WTC11 (cell line): ENCODE measurements around the gene TMEM178B. TPM values are rescaled to one million over a fixed set of nuclear protein-coding genes. Genes with fewer than 3 reads are reported as not detected.
"Not testable (repeated sequence)": the region's sequence is repeated elsewhere in the genome, so short reads cannot be mapped to it uniquely, and the experiment has no call there.

ENCODE experiments used
- ATAC-seq: fragments of 200-7000 bp; cut with Tn5 transposase; 2 replicates; pipeline ENCODE4 v1.10.0; 2021; ENCODE audit warnings: mild to moderate bottlenecking, moderate library complexity
- CTCF ChIA-PET: fragments of 300-600 bp; sonication (Branson Sonifier 250); formaldehyde crosslinking; loops from one replicate; lab custom pipeline; 2021; ENCODE audit warnings: antibody characterized with exemption; lab: Charles Lee
- POLR2A ChIA-PET: fragments of 350-600 bp; sonication (Branson Sonifier 250); formaldehyde crosslinking; loops from one replicate; lab custom pipeline; 2021; ENCODE audit warnings: antibody characterized with exemption; lab: Charles Lee
- DNase-seq: peaks from one replicate; pipeline ENCODE4 v3.0.0; 2021; ENCODE audit warnings: low spot score
- H3K27ac Mint-ChIP-seq: 2 replicates; pipeline ENCODE4 v1.8.0; 2021; ENCODE audit warnings: mixed read lengths
- H3K27me3 Mint-ChIP-seq: 2 replicates; pipeline ENCODE4 v1.8.0; 2021; ENCODE audit warnings: low read depth, mild to moderate bottlenecking, moderate library complexity, mixed read lengths
- H3K36me3 Mint-ChIP-seq: 2 replicates; pipeline ENCODE4 v1.8.0; 2021; ENCODE audit warnings: mixed read lengths
- H3K4me1 Mint-ChIP-seq: 2 replicates; pipeline ENCODE4 v1.8.0; 2022; ENCODE audit warnings: mixed read lengths
- H3K4me3 Mint-ChIP-seq: 2 replicates; pipeline ENCODE4 v1.8.0; 2021; ENCODE audit warnings: mild to moderate bottlenecking, moderate library complexity, mixed read lengths
- H3K9me3 Mint-ChIP-seq: 2 replicates; pipeline ENCODE4 v1.8.0; 2021; ENCODE audit warnings: mixed read lengths
- ATF3 ChIP-seq: sonication (generic); formaldehyde crosslinking; conservative IDR thresholded peaks from 2 replicates; pipeline ENCODE4 v1.8.1; 2022; ENCODE audit warnings: mild to moderate bottlenecking, missing genetic modification reagents
- CBFB ChIP-seq: sonication (generic); formaldehyde crosslinking; IDR thresholded peaks from 2 replicates; pipeline ENCODE4 v1.8.1; 2022; ENCODE audit warnings: mild to moderate bottlenecking, low read depth, missing genetic modification reagents
- CREM ChIP-seq: sonication (generic); formaldehyde crosslinking; IDR thresholded peaks from 2 replicates; pipeline ENCODE4 v1.8.1; 2022; ENCODE audit warnings: mild to moderate bottlenecking, missing genetic modification reagents, moderate library complexity
- CTCF ChIP-seq: fragments of 200-600 bp; IDR thresholded peaks from 2 replicates; pipeline ENCODE4 v1.8.0; 2022; ENCODE audit warnings: antibody characterized with exemption
- FOXJ3 ChIP-seq: sonication (generic); formaldehyde crosslinking; IDR thresholded peaks from 2 replicates; pipeline ENCODE4 v1.9.0; 2021; ENCODE audit warnings: missing genetic modification reagents, mild to moderate bottlenecking, borderline replicate concordance
- IRF2 ChIP-seq: sonication (generic); formaldehyde crosslinking; IDR thresholded peaks from 2 replicates; pipeline ENCODE4 v1.8.0; 2022; ENCODE audit warnings: low read depth, missing genetic modification reagents, borderline replicate concordance
- PREB ChIP-seq: sonication (generic); formaldehyde crosslinking; IDR thresholded peaks from 2 replicates; pipeline ENCODE4 v1.8.1; 2022; ENCODE audit warnings: mild to moderate bottlenecking, missing genetic modification reagents, moderate library complexity, borderline replicate concordance
- RELA ChIP-seq: sonication (generic); formaldehyde crosslinking; IDR thresholded peaks from 2 replicates; pipeline ENCODE4 v1.8.1; 2022; ENCODE audit warnings: missing genetic modification reagents, mild to moderate bottlenecking, borderline replicate concordance
- RORB ChIP-seq: fragments of 250-450 bp; sonication (Bioruptor Pico); IDR thresholded peaks from 2 replicates; pipeline ENCODE4 v1.9.0; 2021; ENCODE audit warnings: mild to moderate bottlenecking
- ZNF121 ChIP-seq: sonication (generic); formaldehyde crosslinking; IDR thresholded peaks from 2 replicates; pipeline ENCODE4 v1.8.0; 2023; ENCODE audit warnings: missing genetic modification reagents
- ZNF138 ChIP-seq: sonication (generic); formaldehyde crosslinking; conservative IDR thresholded peaks from 2 replicates; pipeline ENCODE4 v1.8.1; 2022; ENCODE audit warnings: mild to moderate bottlenecking, moderate library complexity, missing genetic modification reagents
- ZNF425 ChIP-seq: fragments of 250-450 bp; sonication (Bioruptor Pico); conservative IDR thresholded peaks from 2 replicates; pipeline ENCODE4 v1.9.0; 2021; ENCODE audit warnings: mild to moderate bottlenecking
- total RNA-seq: library from RNA; stranded (reverse); gene quantifications from 3 replicates; pipeline ENCODE4 v1.2.3, GENCODE V29; 2021
- TF ChIP-seq, protein P1 (sequence below): sonication (generic); formaldehyde crosslinking; IDR thresholded peaks from 2 replicates; pipeline ENCODE4 v1.8.0; 2022; ENCODE audit warnings: mild to moderate bottlenecking, missing genetic modification reagents
- TF ChIP-seq, protein P2 (sequence below): sonication (generic); formaldehyde crosslinking; conservative IDR thresholded peaks from 2 replicates; pipeline ENCODE4 v1.8.1; 2023; ENCODE audit warnings: mild to moderate bottlenecking, low read depth, missing genetic modification reagents, moderate library complexity
- TF ChIP-seq, protein P3 (sequence below): sonication (generic); formaldehyde crosslinking; IDR thresholded peaks from 2 replicates; pipeline ENCODE4 v1.8.0; 2023; ENCODE audit warnings: missing genetic modification reagents, mild to moderate bottlenecking, borderline replicate concordance

Gene TMEM178B
- total RNA-seq, 1 experiment from 2014 or later, result 20.4 TPM

GRCh38 chr7:141381794-141382427, 308.0 kb downstream of the TMEM178B start:
- Mint-ChIP-seq H3K4me3 (no peak overlapping the region), H3K36me3 (peaks cover 8% of the 10 kb centered on the region), H3K4me1 (peaks cover 6% of the 10 kb centered on the region; the same call in 1 of the 2 replicates), H3K27ac (no peak overlapping the region), H3K9me3 (peaks cover 15% of the 10 kb centered on the region; the same call in 1 of the 2 replicates), H3K27me3 (no peaks in the 10 kb centered on the region; the same call in 1 of the 2 replicates)
- ChIA-PET CTCF (no interaction called here), POLR2A (no interaction called here)
- no peak for DNase-seq
- TF ChIP-seq ZNF138 (CRISPR knock-in tag) (no peak), CREM (CRISPR knock-in tag) (no peak), RELA (no peak), CBFB (CRISPR knock-in tag) (no peak), RORB (CRISPR knock-in tag) (no peak), PREB (no peak), FOXJ3 (CRISPR knock-in tag) (no peak), IRF2 (CRISPR knock-in tag) (no peak), ZNF425 (CRISPR knock-in tag) (no peak), CTCF (no peak), ATF3 (CRISPR knock-in tag) (no peak), ZNF121 (no peak)
- TF ChIP-seq, protein P1, sequence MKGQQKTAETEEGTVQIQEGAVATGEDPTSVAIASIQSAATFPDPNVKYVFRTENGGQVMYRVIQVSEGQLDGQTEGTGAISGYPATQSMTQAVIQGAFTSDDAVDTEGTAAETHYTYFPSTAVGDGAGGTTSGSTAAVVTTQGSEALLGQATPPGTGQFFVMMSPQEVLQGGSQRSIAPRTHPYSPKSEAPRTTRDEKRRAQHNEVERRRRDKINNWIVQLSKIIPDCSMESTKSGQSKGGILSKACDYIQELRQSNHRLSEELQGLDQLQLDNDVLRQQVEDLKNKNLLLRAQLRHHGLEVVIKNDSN (CRISPR knock-in tag), result no peak
- TF ChIP-seq, protein P2, sequence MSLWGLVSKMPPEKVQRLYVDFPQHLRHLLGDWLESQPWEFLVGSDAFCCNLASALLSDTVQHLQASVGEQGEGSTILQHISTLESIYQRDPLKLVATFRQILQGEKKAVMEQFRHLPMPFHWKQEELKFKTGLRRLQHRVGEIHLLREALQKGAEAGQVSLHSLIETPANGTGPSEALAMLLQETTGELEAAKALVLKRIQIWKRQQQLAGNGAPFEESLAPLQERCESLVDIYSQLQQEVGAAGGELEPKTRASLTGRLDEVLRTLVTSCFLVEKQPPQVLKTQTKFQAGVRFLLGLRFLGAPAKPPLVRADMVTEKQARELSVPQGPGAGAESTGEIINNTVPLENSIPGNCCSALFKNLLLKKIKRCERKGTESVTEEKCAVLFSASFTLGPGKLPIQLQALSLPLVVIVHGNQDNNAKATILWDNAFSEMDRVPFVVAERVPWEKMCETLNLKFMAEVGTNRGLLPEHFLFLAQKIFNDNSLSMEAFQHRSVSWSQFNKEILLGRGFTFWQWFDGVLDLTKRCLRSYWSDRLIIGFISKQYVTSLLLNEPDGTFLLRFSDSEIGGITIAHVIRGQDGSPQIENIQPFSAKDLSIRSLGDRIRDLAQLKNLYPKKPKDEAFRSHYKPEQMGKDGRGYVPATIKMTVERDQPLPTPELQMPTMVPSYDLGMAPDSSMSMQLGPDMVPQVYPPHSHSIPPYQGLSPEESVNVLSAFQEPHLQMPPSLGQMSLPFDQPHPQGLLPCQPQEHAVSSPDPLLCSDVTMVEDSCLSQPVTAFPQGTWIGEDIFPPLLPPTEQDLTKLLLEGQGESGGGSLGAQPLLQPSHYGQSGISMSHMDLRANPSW (CRISPR knock-in tag), result no peak
- TF ChIP-seq, protein P3, sequence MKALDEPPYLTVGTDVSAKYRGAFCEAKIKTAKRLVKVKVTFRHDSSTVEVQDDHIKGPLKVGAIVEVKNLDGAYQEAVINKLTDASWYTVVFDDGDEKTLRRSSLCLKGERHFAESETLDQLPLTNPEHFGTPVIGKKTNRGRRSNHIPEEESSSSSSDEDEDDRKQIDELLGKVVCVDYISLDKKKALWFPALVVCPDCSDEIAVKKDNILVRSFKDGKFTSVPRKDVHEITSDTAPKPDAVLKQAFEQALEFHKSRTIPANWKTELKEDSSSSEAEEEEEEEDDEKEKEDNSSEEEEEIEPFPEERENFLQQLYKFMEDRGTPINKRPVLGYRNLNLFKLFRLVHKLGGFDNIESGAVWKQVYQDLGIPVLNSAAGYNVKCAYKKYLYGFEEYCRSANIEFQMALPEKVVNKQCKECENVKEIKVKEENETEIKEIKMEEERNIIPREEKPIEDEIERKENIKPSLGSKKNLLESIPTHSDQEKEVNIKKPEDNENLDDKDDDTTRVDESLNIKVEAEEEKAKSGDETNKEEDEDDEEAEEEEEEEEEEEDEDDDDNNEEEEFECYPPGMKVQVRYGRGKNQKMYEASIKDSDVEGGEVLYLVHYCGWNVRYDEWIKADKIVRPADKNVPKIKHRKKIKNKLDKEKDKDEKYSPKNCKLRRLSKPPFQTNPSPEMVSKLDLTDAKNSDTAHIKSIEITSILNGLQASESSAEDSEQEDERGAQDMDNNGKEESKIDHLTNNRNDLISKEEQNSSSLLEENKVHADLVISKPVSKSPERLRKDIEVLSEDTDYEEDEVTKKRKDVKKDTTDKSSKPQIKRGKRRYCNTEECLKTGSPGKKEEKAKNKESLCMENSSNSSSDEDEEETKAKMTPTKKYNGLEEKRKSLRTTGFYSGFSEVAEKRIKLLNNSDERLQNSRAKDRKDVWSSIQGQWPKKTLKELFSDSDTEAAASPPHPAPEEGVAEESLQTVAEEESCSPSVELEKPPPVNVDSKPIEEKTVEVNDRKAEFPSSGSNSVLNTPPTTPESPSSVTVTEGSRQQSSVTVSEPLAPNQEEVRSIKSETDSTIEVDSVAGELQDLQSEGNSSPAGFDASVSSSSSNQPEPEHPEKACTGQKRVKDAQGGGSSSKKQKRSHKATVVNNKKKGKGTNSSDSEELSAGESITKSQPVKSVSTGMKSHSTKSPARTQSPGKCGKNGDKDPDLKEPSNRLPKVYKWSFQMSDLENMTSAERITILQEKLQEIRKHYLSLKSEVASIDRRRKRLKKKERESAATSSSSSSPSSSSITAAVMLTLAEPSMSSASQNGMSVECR (CRISPR knock-in tag), result no peak
- ATAC-seq, result no peak

GRCh38 chr7:141383356-141383755, 309.5 kb downstream of the TMEM178B start:
- H3K36me3 Mint-ChIP-seq, POLR2A ChIA-PET, ATAC-seq, H3K27me3 Mint-ChIP-seq, H3K4me3 Mint-ChIP-seq, CTCF ChIA-PET, H3K27ac Mint-ChIP-seq, DNase-seq: not testable (repeated sequence)
- Mint-ChIP-seq H3K4me1 (peaks cover 14% of the 10 kb centered on the region), H3K9me3 (peaks cover 15% of the 10 kb centered on the region; the same call in 1 of the 2 replicates)
